AG04449 (cell line): ENCODE results near the gene ZFPM1.

Experiments
- CTCF ChIA-PET: fragments of 350-600 bp; formaldehyde crosslinking; extraction: SDS; loops from one replicate; lab custom pipeline; 2021; ENCODE audit warnings: antibody characterized with exemption; lab: Yijun Ruan, JAX
- POLR2A ChIA-PET: fragments of 400-600, 350-600 bp; formaldehyde crosslinking; extraction: SDS; loops from one replicate; lab custom pipeline; 2020; ENCODE audit warnings: antibody characterized with exemption, inconsistent platforms; lab: Yijun Ruan, JAX
- DNase-seq: peaks from one replicate; pipeline ENCODE4 v3.0.0-alpha.2; 2010; ENCODE audit warnings: low read depth, low spot score
- H3K4me3 ChIP-seq: 2 replicates; pipeline ENCODE4 v1.5.1; 2011; ENCODE audit warnings: low read depth, mild to moderate bottlenecking, control low read depth, low read length
- CTCF ChIP-seq: IDR thresholded peaks from one replicate; pipeline ENCODE4 v1.5.1; 2011; ENCODE audit warnings: mild to moderate bottlenecking, moderate library complexity, low read length, control low read depth, inconsistent platforms; ENCODE audit not compliant: insufficient read depth; ENCODE audit errors: missing control alignments

ZFPM1 gene

GRCh38 chr16:88428156-88428555 is 24.9 kb upstream of the ZFPM1 start:
- TF ChIP-seq CTCF = no peak
- no peak overlapping the region for H3K4me3 ChIP-seq
- ChIA-PET CTCF (interaction anchor here (3.4 kb wide), 1 partner anchor 8 kb away, joined by 22 read pairs; no protein-coding TSS in a partner anchor), POLR2A (no interaction called here)
- no peak for DNase-seq

GRCh38 chr16:88428616-88429386 is 24.3 kb upstream of the ZFPM1 start:
- TF ChIP-seq CTCF = no peak
- POLR2A ChIA-PET = interaction anchor here (0.7 kb wide), 1 partner anchor 1222 kb away, joined by 3 read pairs; no protein-coding TSS in a partner anchor
- CTCF ChIA-PET = interaction anchor here (3.4 kb wide), 1 partner anchor 8 kb away, joined by 22 read pairs; no protein-coding TSS in a partner anchor
- DNase-seq = no peak
- H3K4me3 ChIP-seq = no peak overlapping the region

- ChIA-PET CTCF (interaction anchor here (3.4 kb wide), 1 partner anchor 7 kb away, joined by 22 read pairs; no protein-coding TSS in a partner anchor), POLR2A (interaction anchor here (0.7 to 0.9 kb wide), 2 partner anchors 11 to 1222 kb away, joined by 3 read pairs; no protein-coding TSS in a partner anchor)
- H3K4me3 ChIP-seq = no peak overlapping the region
- DNase-seq = no peak
- TF ChIP-seq CTCF = no peak
Observed at GRCh38 chr16:88429387-88430184, 23.5 kb upstream of the ZFPM1 start.

GRCh38 chr16:88430185-88430523 is 22.9 kb upstream of the ZFPM1 start:
- ChIA-PET CTCF (no interaction called here), POLR2A (interaction anchor here (0.9 kb wide), 1 partner anchor 12 kb away, joined by 3 read pairs; no protein-coding TSS in a partner anchor)
- DNase-seq = no peak
- no peak overlapping the region for H3K4me3 ChIP-seq
- TF ChIP-seq CTCF = no peak

GRCh38 chr16:88430524-88431446 is 22.3 kb upstream of the ZFPM1 start:
- no peak for DNase-seq
- no peak for TF ChIP-seq CTCF
- POLR2A ChIA-PET = interaction anchor here (0.9 kb wide), 1 partner anchor 12 kb away, joined by 3 read pairs; no protein-coding TSS in a partner anchor
- no peak overlapping the region for H3K4me3 ChIP-seq
- CTCF ChIA-PET = no interaction called here
